Measurements from ENCODE around the gene RNASE4.

- TF ChIP-seq CTCF (conservative IDR thresholded peaks at IDR 0.05), result no peak
- TF ChIP-seq ZFX (IDR thresholded peaks at IDR 0.05), result no peak
These were observed 48.7 kb downstream of the RNASE4 start for GRCh38 chr14:20732979-20733635.
